HG02943 (cell line): ENCODE data around the gene MOBP.

Experiments used
- ATAC-seq: cut with Tn5 transposase; IDR thresholded peaks from one replicate; pipeline ENCODE4 v1.9.1; 2021; ENCODE audit warnings: mild to moderate bottlenecking, low read depth, moderate library complexity; ENCODE audit not compliant: unreplicated experiment

Gene MOBP

DNA sequence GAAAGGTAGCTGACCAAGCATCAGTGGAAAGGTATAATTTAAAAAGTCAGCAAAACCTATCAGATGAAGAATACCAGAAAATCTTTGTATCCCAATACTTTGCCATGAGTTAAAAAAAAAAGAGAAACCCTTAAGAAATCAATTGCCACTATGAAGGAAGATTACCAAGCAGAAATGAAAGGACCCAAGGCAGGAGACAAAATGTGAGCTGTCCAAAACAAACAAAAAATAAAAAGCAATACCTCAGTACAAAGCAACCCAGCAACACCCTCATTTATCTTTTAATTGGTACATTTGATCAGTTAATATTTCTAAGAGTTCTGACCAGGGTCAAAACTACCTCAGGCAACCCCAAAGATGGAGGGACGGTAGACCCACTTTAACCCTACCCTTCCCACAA lies 65.3 kb downstream of the MOBP start:
- no peak for ATAC-seq

DNA sequence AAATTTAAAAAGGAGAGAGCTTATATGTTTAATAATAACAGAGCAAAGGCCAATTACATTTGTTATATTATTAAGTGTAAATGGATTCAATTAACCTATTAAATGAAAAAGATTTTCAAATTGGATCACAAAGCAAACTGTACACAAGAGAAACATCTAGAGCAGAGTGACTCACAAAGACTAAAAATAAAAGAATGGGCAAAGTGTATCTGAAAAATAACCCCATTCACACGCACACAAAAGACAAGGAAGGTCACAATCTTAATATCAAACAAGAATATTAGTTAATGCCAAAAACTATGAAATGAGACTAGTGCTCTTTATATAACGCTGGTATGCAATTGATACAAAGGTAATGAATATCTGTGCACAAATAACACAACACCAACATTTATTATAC lies 65.7 kb downstream of the MOBP start:
- no peak for ATAC-seq

DNA sequence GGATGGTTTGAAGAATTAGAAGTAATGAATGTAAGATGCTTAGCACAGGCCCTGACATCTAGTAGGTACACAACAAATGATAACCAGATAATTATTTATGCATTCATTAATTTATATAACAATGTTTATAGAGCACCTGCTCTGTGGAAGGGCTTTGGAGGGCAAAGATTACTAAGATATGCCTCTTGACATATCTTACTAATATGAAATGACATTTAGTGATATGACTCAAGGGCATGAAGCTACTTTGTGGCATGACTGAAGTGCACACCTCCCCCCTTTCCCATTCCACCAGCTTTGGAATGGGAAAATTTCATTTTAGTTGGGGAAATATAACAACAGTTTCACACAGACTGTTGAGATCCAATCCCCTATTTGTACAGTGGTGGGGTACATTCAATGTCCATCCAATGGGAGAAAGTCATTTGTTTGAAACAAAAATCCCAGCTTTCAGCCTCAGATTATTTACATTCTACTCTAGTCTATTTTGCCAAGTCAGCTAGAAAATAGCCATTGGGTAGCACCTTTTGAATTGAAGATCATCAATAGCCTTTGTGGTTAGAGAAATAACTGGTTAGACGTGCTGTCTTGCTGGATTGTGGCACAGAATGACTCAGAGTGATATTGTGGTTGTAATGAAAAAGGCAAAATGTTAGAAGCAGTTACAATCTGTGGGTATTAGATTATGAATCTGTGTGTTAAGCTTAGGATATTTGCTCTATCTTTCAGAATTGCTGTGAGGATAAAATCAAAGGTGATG lies 72.9 kb downstream of the MOBP start:
- ATAC-seq: no peak

DNA sequence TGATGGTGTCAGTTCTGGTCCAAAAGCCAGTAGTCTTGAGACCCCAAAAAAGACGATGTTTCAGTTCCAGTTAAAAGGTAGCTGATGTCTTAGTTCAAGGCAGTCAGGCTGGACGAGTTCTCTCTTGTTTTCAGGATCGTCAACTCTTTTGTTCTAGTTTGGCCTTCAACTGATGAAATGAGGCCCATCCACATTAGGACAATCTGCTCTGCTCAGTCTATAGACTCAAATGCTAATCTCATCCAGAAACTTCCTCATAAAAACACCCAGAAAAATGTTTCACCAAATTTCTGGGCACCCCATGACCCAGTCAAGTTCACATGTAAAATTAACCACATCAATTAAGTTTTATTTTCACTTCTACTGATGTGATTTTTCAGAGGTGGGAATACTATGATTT lies 74.0 kb downstream of the MOBP start:
- no peak for ATAC-seq

DNA sequence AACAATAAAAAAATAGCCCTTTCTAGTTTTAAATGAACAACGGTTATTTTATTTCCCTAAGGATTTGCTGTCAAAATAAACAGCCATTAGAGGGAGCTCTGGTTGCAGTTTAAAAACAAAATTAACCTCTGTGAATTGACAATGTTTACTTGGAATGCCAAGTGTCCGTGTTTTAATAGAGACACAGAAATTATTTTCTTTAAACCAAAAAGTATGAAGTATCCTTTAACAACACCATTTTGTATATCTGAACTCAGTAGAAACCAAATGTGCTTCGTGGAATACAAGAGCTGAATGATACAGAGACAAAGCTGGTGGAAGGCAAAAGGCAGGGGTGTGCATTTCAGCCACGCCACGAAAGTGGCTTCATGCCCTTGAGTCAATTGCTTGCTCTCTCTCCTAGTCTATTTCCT lies 74.4 kb downstream of the MOBP start:
- no peak for ATAC-seq

DNA sequence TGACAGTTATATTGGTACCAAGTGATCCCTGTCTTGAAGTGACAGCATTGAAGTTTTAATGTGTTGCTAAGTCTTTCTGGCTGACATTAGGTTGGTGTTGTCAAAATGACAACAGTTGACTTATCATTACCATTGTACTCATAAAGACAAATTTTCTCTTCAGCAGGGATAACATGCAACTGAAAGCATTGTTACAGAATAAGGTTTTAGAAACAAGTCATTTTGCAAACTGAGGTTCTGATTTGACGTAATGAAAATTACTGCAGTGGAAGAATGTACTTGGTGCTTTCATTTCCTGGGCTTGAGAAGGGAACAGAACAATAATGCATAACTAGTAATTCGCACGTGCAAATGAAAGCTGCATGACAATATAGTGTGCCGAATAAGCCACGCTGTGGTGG lies 75.1 kb downstream of the MOBP start:
- ATAC-seq: no peak

DNA sequence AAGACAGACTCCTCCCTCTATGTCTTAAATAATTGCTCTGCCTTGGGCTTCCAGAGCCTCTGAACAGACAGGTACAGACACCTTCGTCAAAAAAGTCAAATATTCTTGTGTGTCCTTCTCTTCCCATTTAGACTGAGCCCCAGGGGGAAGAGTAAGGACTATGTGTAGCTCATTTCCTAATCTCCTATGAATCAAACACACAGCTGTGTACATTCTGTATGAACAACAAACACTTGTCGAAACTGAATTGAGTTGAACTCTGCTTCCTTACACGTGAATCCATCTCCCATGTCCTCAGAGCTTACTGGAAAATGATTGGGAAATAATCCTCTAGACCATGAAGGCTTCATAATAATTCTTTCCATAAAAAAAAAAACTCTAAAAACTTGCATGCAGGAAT lies 80.8 kb downstream of the MOBP start:
- no peak for ATAC-seq

DNA sequence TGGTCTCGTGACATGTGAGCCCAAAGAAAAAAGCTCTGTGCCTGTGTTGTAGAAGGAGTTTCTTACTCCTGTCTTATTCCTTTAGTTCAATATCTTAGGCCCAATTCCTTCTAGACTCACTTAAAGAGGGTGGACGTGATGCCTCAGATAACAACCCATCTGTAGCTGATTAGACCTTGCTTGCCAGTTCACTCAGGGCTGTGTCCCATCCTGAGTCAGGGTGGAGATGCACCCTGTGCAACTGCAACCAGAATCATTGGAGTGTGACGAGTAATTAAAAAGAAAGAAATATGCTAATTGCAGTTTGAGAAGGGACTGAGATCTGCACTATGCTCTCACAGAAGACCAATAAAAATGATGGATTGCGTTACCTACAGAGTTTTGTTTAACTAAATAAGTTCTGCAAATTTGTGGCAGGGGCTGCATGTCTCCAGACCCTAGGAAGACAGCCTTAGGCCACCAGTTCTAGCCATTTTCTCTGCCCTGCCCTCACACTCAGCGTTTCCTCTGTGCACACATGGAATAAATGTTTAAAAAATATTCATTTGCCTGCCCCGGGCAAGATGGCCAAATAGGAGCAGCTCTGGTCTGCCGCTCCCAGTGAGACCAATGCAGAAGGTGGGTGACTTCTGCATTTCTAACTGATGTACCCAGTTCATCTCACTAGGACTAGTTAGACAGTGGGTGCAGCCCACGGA lies 83.0 kb downstream of the MOBP start:
- no peak for ATAC-seq
